KMS-11 (cell line): ENCODE measurements around the gene MOB3A.

Experiments used
- H2AFZ ChIP-seq: fragments of 200-600 bp; sonication (generic); 2 replicates; pipeline ENCODE4 v1.6.1; 2016; ENCODE audit warnings: antibody characterized with exemption, mixed run types, low read depth
- H3K27ac ChIP-seq: fragments of 200-600 bp; sonication (generic); 2 replicates; pipeline ENCODE4 v1.6.1; 2016; ENCODE audit warnings: mild to moderate bottlenecking, mixed run types
- H3K27me3 ChIP-seq: fragments of 200-600 bp; sonication (generic); 2 replicates; pipeline ENCODE4 v1.6.1; 2017; ENCODE audit warnings: mild to moderate bottlenecking, low read depth, mixed run types, moderate library complexity; ENCODE audit not compliant: insufficient read depth
- H3K36me3 ChIP-seq: fragments of 200-600 bp; sonication (generic); 2 replicates; pipeline ENCODE4 v1.6.1; 2017; ENCODE audit warnings: mild to moderate bottlenecking, mixed run types; ENCODE audit not compliant: insufficient read depth
- H3K4me1 ChIP-seq: fragments of 200-600 bp; sonication (generic); 2 replicates; pipeline ENCODE4 v1.6.1; 2016; ENCODE audit warnings: mild to moderate bottlenecking, low read depth, mixed run types; ENCODE audit not compliant: poor library complexity, severe bottlenecking
- H3K4me2 ChIP-seq: fragments of 200-600 bp; sonication (generic); 2 replicates; pipeline ENCODE4 v1.7.0; 2016; ENCODE audit warnings: mild to moderate bottlenecking, mixed run types
- H3K4me3 ChIP-seq: fragments of 200-600 bp; sonication (generic); IDR thresholded peaks from 2 replicates; pipeline ENCODE4 v1.6.1; 2017; ENCODE audit warnings: low read depth, low read length, mixed read lengths; ENCODE audit not compliant: insufficient read depth
- H3K79me2 ChIP-seq: fragments of 200-600 bp; sonication (generic); 2 replicates; pipeline ENCODE4 v1.6.1; 2016; ENCODE audit warnings: low read depth, mixed run types; ENCODE audit not compliant: insufficient read depth
- H3K9ac ChIP-seq: fragments of 200-600 bp; sonication (generic); 2 replicates; pipeline ENCODE4 v1.6.1; 2016; ENCODE audit warnings: mild to moderate bottlenecking, mixed run types
- H4K20me1 ChIP-seq: fragments of 200-600 bp; sonication (generic); 2 replicates; pipeline ENCODE4 v1.6.1; 2016; ENCODE audit warnings: mild to moderate bottlenecking, mixed run types; ENCODE audit not compliant: insufficient read depth
- TF ChIP-seq, protein P1 (sequence below): fragments of 200-600 bp; sonication (generic); conservative IDR thresholded peaks from 2 replicates; pipeline ENCODE4 v1.6.1; 2017; ENCODE audit warnings: low read depth, mild to moderate bottlenecking, antibody characterized with exemption, low read length, moderate library complexity, mixed read lengths

The MOB3A gene

GRCh38 chr19:2096034-2096479 is at the start of gene MOB3A:
MOB3A (minus strand) TSS chr19:2096326; CDS start chr19:2078560, 17,766 bp downstream.
- TF ChIP-seq, protein P1, sequence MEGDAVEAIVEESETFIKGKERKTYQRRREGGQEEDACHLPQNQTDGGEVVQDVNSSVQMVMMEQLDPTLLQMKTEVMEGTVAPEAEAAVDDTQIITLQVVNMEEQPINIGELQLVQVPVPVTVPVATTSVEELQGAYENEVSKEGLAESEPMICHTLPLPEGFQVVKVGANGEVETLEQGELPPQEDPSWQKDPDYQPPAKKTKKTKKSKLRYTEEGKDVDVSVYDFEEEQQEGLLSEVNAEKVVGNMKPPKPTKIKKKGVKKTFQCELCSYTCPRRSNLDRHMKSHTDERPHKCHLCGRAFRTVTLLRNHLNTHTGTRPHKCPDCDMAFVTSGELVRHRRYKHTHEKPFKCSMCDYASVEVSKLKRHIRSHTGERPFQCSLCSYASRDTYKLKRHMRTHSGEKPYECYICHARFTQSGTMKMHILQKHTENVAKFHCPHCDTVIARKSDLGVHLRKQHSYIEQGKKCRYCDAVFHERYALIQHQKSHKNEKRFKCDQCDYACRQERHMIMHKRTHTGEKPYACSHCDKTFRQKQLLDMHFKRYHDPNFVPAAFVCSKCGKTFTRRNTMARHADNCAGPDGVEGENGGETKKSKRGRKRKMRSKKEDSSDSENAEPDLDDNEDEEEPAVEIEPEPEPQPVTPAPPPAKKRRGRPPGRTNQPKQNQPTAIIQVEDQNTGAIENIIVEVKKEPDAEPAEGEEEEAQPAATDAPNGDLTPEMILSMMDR, result peak; percentile 40
- Histone ChIP-seq H3K4me1 (peaks cover 30% of the 10 kb centered on the region), H3K27ac (peak within 1 kb of the TSS; percentile 75), H3K9ac (peak within 1 kb of the TSS; percentile 54; the same call in 1 of the 2 replicates), H3K4me2 (peak within 1 kb of the TSS; percentile 99), H2AFZ (peak within 1 kb of the TSS; percentile 76; the same call in 1 of the 2 replicates), H3K36me3 (no peaks in the 10 kb centered on the region; the same call in 1 of the 2 replicates), H3K79me2 (peaks cover 15% of the 10 kb centered on the region), H3K4me3 (no peak within 1 kb of the TSS), H4K20me1 (no peaks in the 10 kb centered on the region), H3K27me3 (no peaks in the 10 kb centered on the region)

DNA sequence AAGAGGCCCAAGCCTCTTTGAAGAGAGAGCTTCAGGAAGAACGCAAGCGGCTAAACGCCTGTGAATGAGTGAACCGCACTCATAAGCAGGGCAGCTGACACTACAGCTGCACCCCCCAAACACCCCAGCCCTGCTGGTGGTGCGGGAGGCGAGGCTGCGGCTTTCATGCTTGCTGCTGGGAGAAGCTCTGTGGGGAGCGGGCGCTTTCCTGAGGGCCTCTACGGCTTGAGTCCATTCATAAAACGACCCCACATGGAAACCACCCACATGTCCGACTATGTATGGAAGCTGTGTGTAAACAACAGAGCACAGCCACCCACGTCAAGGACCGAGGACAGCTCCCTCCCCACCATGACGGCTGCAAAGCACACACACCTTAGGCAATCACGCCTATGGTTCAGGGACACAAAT is 49.7 kb upstream of the MOB3A start:
- Histone ChIP-seq H3K36me3 (no peaks in the 10 kb centered on the region), H3K79me2 (peaks cover 99% of the 10 kb centered on the region), H4K20me1 (no peaks in the 10 kb centered on the region), H3K4me1 (peaks cover 12% of the 10 kb centered on the region), H3K27ac (no peak overlapping the region), H3K4me3 (no peak overlapping the region), H3K4me2 (no peak overlapping the region), H2AFZ (no peak overlapping the region), H3K9ac (no peak overlapping the region), H3K27me3 (no peaks in the 10 kb centered on the region)
- TF ChIP-seq, protein P1, result no peak

GRCh38 chr19:2144190-2144589 is 48.1 kb upstream of the MOB3A start:
- Histone ChIP-seq H4K20me1 (no peaks in the 10 kb centered on the region), H3K4me1 (no peaks in the 10 kb centered on the region), H3K36me3 (no peaks in the 10 kb centered on the region), H3K79me2 (peaks cover 85% of the 10 kb centered on the region), H3K9ac (no peak overlapping the region), H2AFZ (no peak overlapping the region), H3K4me2 (no peak overlapping the region), H3K27ac (no peak overlapping the region), H3K4me3 (no peak overlapping the region), H3K27me3 (no peaks in the 10 kb centered on the region)
- TF ChIP-seq, protein P1, result no peak

- H3K36me3 ChIP-seq, result no peaks in the 10 kb centered on the region
- peaks cover 66% of the 10 kb centered on the region for H3K79me2 ChIP-seq
- no peak overlapping the region for H3K9ac ChIP-seq
- H2AFZ ChIP-seq, result no peak overlapping the region
- H3K27ac ChIP-seq, result no peak overlapping the region
- no peak overlapping the region for H3K4me2 ChIP-seq
- TF ChIP-seq, protein P1, result no peak
- H4K20me1 ChIP-seq, result no peaks in the 10 kb centered on the region
- H3K27me3 ChIP-seq, result no peaks in the 10 kb centered on the region
- H3K4me3 ChIP-seq, result no peak overlapping the region
- no peaks in the 10 kb centered on the region for H3K4me1 ChIP-seq
Observed at GRCh38 chr19:2142173-2142829, 46.2 kb upstream of the MOB3A start.
